ENCODE measurements around the gene SCNN1G.
"Not testable (repeated sequence)": the region's sequence is repeated elsewhere in the genome, so short reads cannot be mapped to it uniquely, and the experiment has no call there.

The SCNN1G gene

DNA sequence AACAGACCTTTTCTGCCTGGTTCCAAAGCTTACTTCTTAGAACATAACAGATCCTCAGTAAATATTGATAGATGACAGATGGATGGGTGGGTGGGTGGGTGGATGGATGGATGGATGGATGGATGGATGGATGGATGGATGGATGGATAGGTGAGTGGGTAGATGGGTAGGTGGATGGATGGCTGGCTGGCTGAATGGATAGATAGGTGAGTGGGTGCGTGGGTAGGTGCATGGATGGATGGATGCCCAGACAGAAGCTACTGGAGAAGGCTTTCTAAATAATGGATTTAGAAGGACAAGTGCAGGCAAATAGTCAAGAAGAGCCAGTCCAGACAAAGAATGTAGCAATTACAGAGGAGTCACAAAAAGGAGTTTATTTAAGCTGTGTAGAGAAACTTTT, 19.6 kb downstream of the SCNN1G start:
- no peak for DNase-seq

DNA sequence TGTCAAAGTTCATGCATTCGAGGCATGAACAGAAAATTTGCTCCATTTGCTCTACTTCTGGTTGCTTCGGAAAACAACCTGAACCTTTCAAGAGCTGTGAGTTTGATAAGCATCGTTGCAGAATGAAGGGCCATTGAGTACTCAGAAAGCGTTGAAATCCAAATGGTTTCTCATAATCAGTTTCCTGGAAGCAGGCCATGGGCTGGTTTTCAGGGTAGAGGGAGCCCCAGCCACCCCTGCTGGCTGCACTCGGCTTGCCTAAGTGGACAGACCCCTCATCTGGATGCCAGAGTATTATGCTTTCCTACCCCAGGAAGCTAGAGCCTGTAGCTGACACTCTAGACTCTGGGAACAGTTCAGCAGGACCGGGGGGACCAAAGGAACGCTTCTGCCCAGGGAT, 24.4 kb downstream of the SCNN1G start:
- DNase-seq: peak; percentile 94

DNA sequence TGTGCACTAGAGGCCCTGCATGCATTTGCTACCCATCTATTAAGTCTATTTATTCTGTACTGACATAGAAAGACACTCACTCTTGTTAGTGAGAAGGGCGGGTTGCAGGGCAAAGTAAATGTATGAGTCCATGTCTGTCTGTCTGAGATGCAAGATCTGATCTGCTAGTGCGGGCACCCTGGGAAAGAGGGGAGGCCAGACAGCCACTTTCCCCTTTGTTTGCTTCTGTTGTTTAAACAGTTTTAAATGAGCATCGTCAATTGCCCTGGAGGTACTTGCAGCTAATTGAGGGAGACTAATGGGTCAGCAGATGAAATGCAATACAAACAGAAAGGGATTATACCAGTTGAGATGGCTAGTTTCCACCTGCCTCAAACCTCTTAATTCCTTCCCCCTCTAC, 24.9 kb downstream of the SCNN1G start:
- peak; percentile 94 for DNase-seq

DNA sequence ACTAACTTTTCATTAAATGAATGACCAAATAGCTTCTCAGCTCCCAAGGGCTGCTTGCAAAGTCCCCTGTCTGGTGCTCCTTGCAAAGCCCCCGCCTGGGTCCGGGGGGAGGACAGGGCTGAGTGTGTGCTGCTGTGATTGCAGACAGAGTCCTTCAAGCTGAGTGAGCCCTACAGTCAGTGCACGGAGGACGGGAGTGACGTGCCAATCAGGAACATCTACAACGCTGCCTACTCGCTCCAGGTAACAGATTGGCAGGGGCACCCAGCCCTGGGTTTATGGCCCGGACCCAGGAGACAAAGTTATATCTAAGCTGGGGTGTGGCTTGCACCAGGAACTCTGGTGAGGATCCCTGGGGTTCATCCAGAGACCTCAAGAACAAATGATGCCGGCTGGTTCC, 27.1 kb downstream of the SCNN1G start:
- no peak for DNase-seq

DNA sequence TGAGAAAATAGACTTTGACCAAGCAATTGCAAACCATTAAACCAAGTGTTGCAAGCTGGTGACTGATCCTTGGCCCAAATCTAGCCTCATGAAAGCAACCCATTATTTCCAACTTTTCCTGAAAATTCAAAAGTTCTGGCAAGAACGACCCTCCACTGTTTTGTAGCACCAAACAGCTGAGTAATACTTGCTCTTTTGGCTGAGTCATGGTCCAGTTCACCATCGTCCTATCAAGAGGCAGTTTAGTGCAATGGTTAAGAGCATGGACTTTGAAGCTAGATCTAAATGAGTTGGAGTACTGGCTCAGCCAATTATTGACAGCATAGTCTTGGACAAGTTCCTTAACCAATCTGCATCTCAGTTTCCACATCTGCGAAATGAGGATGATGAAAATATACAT, 31.3 kb downstream of the SCNN1G start:
- DNase-seq: no peak

DNA sequence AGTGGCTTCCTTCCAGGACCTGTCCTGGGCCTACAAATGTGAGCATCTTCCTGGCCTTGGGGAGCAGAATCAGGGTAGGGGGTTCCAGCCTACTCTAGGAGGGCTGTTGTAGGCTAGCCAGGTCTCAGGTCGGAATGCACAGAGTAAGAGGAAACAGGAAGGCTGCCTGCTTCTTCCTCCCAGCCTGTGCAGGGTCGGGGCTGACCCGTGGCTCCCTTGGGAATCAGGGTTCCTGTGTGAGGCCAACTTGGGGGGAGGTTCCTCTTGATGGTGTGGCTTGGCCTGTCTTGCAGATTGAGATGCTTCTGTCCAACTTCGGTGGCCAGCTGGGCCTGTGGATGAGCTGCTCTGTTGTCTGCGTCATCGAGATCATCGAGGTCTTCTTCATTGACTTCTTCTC, 32.3 kb downstream of the SCNN1G start:
- DNase-seq: no peak

DNA sequence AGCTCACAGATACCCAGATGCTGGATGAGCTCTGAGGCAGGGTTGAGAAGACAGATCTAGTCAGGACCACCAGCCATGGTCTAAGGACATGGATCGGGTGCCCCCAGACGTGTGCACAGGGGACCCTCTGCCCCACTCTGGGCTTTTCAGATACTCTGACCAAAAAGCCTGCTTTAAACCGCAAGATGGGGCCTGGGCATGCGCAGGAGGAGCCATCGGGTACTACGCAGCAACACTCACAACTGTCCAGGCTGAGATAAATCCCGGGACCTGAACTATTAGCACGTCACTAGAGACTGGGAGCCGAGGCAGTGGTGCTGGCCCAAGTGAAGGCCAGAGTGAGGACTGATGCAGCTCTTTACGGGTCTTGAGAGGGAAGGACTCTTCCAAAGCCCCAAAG, 32.9 kb downstream of the SCNN1G start:
- no peak for DNase-seq

DNA sequence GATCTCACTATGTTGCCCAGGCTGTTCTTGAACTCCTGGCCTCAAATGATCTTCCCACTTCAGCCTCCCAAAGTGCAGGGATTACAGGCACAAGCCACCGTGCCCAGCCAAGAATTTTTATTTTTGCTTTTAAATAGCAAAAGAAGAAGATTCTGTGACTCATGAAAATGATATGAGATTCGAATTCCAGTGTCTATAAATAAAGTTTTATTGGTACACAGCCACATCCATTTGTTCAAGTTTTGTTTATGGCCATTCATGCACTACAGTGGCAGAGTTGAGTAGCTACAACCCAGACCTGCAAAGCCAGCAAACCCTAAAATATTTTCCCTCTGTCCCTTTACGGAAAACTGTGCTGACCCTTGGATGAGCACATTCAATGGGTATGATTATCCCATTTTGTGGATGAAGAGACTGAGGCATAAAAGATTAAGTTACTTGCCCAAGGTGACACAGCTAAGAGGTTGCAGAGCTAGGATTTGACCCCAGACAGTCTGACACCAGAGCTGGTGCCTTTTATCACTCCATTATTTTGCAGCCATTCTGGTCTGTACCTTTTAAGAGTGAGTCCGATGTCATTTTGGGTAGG, 34.2 kb downstream of the SCNN1G start:
- no peak for DNase-seq

DNA sequence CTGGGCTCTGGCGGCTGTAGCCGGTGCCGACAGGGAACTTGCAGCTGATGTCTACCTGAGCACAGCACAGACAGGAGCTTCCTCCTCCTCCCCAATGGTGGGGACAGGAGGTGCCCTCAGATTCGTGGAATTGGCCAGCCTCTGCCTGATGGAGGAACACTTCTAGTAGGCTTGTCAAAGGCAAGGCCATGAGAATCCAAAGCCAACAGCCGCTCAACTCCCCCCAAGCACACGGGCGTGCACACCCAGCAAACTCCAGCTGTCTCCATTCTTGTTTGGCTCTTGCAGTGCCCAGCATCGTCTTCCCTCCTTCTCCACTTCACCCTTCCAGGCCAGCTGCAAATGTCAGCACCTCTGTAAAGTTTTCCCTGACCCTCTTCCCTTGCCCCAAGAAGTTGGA, 35.1 kb downstream of the SCNN1G start:
- DNase-seq: no peak

DNA sequence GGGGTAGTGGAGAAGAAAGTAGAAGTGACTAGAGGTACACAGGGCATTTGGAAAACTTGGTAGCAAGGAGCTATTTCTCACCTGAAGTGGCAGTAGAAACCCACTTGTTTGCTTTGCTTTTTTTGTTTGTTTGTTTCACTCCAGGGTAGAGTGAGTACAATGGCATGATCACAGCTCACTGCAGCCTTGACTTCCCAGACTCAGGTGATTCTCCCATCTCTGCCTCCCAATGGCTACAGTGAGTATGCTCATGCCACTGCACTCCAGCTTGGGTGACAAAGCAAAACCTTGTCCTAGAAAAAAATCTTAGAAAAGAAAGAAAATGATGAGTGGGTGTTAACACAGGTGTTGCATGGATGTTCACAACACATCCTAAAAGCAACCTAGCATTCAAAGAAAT, 40.4 kb downstream of the SCNN1G start:
- no peak for DNase-seq

DNA sequence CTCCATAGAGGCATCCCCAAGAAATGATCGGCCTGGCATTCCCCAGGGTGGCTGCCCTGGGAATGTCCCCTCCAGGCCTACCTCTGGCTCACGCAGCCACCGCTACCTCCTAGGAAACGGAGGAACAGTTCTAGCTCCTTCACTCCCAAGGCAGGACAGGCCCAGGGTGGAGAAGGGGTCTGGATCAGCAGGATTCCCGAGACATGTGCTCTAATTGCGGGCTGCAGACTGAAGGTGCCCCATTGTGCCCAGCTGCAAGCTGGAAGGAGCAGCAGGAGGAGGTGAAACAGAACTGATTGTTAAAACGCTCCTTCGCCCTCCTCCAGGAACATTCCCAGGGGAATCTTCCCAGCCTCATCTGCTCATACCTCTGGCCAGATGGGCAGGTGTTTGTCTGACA, 40.8 kb downstream of the SCNN1G start:
- no peak for DNase-seq

DNA sequence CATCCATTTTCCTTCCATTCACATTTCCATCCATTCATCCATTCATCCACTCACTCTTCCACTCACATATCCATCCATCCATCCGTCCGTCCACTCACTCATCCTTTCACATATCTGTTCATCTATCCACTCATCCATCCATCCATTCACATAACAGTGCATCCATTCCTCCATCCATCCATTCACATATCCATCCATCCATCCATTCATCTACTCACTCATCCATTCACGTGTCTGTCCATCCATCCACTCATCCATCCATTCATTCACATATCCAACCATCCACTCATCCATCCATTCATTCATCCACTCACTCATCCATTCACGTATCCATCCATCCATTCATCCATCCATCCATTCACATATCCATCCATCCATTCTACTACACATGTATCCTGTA, 42.6 kb downstream of the SCNN1G start:
- DNase-seq: no peak

DNA sequence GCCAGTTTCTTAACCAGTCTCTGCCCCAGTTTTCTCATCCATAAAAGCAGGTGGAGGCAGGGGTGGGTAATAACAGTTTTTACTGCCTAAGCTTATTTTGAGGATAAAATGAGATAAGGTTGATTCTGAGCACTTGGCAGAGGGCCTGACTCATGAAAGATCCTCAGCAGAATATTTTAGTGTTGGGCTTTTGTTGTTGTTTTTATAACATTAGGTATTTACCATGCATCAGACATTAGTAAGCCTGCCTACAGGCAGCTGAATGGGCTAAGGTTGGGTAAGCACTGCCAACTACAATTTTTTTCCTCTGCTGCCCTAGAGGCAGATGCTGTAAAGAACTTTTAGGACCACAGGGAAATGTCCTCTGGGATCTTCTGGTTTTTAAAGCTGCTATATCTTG, 43.1 kb downstream of the SCNN1G start:
- no peak for DNase-seq

DNA sequence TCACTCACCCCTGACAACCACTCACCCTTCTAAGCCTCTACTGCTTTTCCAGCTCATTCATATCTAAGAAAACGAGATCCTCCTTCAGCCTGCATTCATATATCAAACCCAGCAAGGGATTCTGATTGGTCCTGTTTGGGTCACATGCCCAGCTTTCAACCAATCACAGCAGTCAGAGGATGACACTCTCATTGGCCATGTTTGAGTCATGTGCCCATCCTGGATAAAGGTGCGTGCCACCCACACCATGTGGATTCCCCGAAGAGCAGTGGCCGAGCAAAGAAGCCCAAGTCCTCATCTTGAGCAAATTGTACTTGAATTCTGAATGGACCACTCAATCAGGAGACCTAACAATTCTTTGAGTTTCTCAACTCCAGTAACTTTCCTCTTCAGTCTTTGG, 45.0 kb downstream of the SCNN1G start:
- DNase-seq: no peak

DNA sequence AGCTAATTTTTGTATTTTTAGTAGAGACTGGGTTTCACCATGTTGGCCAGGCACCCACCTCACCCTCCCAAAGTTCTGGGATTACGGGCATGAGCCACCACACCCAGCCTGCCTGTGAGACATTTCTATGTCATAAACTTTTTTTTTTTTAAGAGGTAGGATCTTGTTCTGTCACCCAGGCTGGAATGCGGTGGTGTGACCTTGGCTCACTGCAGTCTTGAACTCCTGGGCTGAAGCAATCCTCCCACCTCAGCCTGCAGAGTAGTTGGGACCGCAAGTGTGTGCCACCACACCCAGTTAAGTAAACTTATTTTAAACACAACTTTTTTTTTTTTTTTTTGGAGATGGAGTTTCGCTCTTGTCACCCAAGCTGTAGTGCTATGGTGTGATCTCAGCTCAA, 47.2 kb downstream of the SCNN1G start:
- no peak for DNase-seq

DNA sequence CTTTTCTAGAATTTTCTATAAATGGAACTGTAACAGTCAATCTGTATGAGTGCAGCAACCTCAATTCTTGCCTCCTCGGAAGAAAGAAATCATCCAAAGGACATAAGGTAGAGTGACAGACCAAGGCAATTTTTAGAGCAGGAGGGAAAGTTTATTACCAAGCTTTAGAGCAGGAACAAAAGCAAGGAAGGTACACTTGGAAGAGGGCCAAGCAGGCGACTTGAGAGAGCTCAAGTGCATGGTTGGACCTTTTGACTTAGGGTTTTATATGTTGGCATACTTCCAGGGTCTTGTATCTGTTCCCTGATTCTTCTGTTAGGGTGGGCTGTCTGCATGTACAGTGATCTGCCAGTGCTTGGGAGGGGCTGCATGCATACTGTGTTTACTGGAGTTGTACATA, 50.3 kb downstream of the SCNN1G start:
- peak; percentile 18 for DNase-seq

DNA sequence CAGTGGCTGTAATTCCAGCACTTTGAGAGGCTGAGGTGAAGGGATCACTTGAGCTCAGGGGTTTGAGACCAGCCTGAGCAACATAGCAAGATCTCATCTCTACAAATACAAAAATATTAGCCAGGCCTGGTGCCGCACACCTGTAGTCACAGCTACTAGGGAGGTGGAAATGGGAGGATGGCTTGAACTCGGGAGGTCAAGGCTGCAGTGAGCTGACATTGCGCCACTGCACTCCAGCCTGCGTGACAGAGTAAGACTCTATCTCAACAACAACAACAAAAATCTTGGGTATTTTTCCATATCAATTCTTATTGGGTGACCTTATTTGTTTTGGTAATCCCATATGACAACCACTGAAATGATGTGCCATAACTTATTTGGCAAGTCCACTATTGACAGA, 52.6 kb downstream of the SCNN1G start:
- DNase-seq: no peak

DNA sequence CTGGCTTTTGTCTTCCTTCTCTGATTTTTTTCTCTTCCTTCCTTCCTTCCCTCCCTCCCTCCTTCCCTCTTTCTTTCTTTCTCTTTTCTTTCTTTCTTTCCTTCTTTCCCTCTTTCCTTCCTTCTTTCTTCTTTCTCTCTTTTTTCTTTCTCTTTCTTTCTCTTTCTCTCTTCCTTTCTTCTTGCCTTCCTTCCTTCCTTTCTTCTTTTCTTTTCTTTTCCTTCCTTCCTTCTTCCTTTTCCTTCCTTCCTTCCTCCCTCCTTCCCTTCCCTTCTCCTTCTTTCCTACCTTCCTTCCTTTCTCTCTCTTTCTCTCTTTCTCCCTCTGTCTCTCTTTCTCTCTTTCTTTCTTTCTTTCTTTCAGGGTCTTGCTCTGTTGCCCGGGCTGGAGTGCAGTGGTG, 54.4 kb downstream of the SCNN1G start:
- DNase-seq: no peak

DNA sequence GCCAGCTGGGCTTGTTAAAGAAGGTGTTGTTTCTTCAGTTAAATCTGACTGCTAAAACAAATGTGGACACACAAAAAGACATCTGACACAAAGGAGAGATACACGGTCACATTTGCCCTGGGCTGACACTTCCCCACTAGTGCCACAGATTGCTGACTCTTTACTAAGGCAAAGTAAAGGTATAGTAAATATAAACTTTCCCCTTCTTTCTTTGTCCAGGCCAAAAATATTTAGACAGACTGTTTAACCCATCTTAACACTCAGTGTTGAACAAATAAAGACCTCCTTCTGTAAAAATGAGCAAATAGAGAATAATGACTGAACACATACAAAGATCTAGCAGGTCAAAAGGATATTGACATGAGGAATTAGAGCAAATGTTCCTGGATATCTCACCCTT, 58.4 kb downstream of the SCNN1G start:
- DNase-seq: no peak

DNA sequence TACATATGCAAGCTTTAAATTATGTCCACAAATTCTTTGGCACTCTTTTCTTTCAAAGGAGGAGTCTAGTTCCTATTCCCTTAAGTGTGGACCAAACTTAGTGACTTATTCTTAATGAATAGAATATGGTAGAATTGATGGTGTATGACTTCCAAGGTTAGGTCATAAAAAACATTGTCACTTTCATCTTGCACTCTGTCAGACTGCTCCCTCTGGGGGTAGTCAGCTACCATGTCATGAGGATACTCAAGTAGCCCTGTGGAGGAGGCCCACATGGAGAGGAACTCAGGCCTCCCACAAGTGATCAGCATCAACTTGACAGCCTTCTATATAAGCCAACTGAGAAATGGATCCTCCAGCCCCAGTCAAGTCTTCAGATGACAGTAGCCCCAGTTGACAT, 61.6 kb downstream of the SCNN1G start:
- DNase-seq: no peak

DNA sequence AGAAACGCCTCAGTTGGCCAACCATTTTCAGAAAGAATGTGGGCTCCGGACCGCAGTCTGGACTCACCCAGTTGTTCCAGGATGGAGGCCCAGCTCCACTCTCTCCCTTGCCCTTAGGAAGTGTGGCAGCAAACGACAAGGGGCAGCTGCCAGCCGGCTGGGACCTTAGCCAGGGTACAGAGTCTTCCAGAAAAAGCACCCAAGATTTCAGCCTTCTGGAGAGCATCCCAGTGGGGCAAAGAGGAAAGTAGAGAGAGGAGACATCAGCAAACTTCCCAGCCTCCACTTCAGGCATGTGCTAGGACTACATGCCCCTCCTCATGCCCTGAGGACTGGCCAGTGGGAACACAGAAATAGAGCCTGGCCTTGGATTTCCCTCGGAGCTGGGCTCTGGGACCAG, 62.7 kb downstream of the SCNN1G start:
- DNase-seq: no peak

DNA sequence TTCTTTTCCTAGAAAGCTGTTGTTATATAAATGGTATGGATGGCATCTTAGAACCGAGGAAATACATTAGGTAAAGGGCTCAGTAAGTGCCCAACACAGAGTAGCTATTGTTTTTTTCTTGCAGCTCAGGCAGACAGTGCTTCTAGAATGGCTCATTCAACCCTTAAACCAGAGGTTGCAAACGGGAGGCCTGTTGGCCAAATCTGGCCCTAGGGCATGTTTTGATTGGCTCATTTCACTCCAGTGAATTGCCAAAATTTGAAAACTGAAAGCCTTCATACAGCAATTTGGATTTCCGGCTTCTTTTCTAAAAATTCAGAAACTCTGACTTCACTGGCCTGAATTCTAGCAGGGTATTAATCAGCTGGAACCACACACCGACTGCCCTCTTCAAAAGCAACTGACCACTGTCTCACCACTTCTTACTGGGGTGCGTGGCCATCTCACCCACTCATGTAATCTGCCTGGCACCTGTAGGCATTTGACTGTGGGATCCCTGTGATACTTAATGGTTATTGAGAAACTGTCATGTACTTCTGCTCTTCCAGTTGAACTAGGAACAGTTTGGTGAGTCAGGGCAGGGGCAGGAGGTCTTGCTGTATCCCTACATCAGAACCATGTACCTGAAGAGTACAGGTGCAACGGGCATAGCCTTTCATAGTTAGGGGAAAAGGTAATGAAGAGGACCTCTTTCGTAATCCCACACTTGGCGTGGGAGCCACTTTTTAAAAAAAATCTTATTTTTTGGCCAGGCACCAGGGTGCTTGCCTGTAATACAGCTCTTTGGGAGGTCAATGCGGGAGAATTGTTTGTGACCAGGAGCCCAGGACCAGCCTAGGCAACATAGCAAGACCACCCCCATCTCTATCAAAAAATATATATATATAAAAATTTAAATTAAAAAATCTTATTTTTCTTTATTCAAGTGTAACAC, 66.0 kb downstream of the SCNN1G start:
- DNase-seq: no peak

DNA sequence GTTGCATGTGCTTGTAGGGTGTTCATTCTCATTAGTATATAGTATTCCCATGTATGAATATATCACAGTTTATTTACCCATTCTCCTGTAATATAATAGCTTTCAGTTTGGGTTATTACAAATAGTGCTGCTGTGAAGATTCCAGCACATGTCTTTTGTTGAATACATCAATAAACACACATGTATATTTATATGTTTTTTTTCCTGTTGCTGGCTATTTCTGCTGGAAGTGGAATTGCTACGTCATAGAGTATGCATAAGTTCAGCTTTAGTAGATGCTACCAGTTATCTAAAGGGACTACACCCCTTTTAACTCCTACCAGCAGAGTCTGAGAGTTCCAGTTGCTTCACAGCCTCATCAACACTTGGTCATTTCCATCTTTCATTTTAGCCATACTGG, 67.3 kb downstream of the SCNN1G start:
- no peak for DNase-seq

DNA sequence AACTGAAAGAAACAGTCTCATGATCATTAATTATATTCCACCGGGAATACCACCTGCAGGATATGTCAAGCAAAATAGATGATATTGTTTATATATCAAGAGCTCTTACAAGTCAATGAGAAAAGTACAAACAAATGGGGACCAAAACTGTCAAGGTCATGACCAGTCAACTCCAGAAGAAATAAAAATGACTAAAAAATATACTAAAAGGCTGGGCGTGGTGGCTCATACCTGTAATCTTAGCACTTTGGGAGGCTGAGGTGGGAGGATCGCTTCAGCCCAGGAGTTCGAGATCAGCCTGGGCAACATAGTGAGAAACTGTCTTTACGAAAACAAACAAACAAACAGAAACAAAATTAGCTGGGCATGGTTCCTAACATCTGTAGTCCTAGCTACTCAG, 69.8 kb downstream of the SCNN1G start:
- DNase-seq: no peak

DNA sequence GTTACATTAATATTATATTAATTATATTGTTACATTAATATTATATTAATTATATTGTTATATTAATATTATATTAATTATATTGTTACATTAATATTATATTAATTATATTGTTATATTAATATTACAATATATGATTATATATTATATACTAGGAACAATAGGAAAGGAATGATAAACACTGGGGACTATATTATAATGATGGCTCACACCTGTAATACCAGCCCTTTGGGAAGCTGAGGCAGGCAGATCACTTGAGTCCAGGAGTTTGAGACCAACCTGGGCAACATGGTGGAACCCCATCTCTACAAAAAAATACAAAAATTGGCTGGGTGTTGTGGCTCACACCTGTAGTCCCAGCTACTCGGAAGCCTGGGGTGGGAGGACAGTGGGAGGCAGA, 71.1 kb downstream of the SCNN1G start:
- DNase-seq: not testable (repeated sequence)
